Activated naive CD4-positive, alpha-beta T cell treated with anti-CD3 and anti-CD28 coated beads, Interleukin-2, amount 50 U/mL, for 24 hours (primary cell): ENCODE results near the gene MUSK.

Experiments used
- H3K27ac Mint-ChIP-seq: one replicate; pipeline ENCODE4 v1.8.0; 2021; ENCODE audit warnings: mild to moderate bottlenecking, mixed read lengths
- H3K27me3 Mint-ChIP-seq: one replicate; pipeline ENCODE4 v1.8.0; 2021; ENCODE audit warnings: mixed read lengths
- H3K36me3 Mint-ChIP-seq: one replicate; pipeline ENCODE4 v1.8.0; 2021; ENCODE audit warnings: mixed read lengths
- H3K4me1 Mint-ChIP-seq: one replicate; pipeline ENCODE4 v1.8.0; 2021; ENCODE audit warnings: mixed read lengths
- H3K4me3 Mint-ChIP-seq: one replicate; pipeline ENCODE4 v1.8.0; 2021; ENCODE audit warnings: mild to moderate bottlenecking, mixed read lengths
- H3K9me3 Mint-ChIP-seq: one replicate; pipeline ENCODE4 v1.8.0; 2021; ENCODE audit warnings: mixed read lengths

MUSK gene

DNA sequence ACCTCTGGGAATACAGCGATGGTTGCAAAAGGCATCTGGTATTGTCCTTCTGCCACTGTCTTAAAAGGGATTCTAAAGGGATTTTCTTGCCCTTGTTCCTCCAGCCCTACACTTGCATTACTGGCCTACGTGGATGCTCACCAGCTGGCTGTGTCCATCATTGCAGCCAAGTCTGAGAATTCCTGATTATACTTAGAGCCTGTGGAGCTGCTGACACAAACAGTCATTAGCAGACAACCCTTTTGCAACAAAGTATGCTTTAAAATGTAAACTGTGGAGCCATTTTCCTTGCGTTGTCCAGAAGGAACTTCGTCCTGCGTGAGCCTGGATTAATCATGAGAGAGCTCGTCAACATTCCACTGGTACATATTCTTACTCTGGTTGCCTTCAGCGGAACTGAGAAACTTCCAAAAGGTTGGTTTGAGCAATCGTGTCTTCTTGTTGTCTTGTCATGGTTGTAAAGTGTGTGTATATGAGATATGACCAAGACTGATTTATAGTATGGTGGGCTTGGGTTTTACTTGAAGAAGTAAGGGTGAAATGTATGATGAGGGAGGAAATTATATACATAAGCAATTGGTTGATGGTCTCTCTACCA lies at the start of gene MUSK:
TSS of gene MUSK (plus strand) at position 222 of the 598 bp plus-strand sequence. CDS start at position 336, 114 bp downstream.
- peaks cover 1% of the 10 kb centered on the region for H3K36me3 Mint-ChIP-seq
- no peaks in the 10 kb centered on the region for H3K9me3 Mint-ChIP-seq
- no peaks in the 10 kb centered on the region for H3K27me3 Mint-ChIP-seq
- H3K27ac Mint-ChIP-seq, result no peak within 1 kb of the TSS
- no peaks in the 10 kb centered on the region for H3K4me1 Mint-ChIP-seq
- no peak within 1 kb of the TSS for H3K4me3 Mint-ChIP-seq

GRCh38 chr9:110619831-110620230 lies 48.8 kb upstream of the MUSK start:
- no peaks in the 10 kb centered on the region for H3K9me3 Mint-ChIP-seq
- no peak overlapping the region for H3K27ac Mint-ChIP-seq

DNA sequence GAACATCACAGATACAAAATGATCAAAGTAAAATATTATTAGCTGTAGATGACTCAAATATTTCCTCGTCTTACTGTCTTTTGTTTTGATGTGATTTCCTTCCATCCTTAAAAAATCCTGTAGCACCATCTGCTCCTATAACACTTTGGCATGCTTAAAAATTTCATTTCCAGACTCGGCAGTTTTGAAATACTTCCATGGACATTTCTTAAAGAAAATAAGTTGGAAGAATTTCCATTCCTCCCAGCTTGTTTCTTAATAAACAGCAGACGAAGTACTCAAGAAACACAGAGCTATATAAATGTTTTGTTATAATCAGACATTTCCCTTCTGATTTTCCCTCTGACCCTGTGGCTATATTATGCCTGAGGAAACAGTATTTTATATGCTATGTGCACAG lies 47.9 kb upstream of the MUSK start:
- Mint-ChIP-seq H3K27ac (no peak overlapping the region), H3K27me3 (peaks cover 4% of the 10 kb centered on the region), H3K36me3 (no peaks in the 10 kb centered on the region), H3K4me1 (no peaks in the 10 kb centered on the region), H3K4me3 (no peak overlapping the region), H3K9me3 (no peaks in the 10 kb centered on the region)

More at GRCh38 chr9:110619831-110620230, 48.8 kb upstream of the MUSK start:
- Mint-ChIP-seq H3K36me3 (no peaks in the 10 kb centered on the region), H3K4me3 (no peak overlapping the region), H3K27me3 (peaks cover 2% of the 10 kb centered on the region), H3K4me1 (no peaks in the 10 kb centered on the region)

DNA sequence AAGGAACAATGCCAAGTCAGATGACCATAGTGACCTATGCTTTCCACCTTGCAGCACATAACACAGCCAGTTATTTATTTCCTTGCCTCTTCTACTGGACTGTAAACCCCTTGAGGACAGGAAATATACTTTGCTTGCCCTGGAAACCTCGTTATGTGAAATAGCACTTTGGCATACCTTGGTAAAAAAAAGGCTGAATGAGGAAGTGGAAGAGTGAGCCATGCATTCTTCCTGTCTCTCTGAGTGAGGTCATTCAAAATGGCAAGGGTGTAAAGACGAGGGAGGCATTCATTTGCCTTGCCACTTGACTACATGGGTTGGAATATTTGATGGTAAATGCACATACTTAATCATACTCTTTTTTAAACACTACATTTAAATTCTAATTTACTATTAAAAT lies 46.2 kb upstream of the MUSK start:
- Mint-ChIP-seq H3K36me3 (no peaks in the 10 kb centered on the region), H3K9me3 (no peaks in the 10 kb centered on the region), H3K4me3 (no peak overlapping the region), H3K27me3 (peaks cover 4% of the 10 kb centered on the region), H3K4me1 (no peaks in the 10 kb centered on the region), H3K27ac (no peak overlapping the region)

GRCh38 chr9:110623462-110624025 lies 45.0 kb upstream of the MUSK start:
- no peaks in the 10 kb centered on the region for H3K36me3 Mint-ChIP-seq
- no peaks in the 10 kb centered on the region for H3K9me3 Mint-ChIP-seq
- no peaks in the 10 kb centered on the region for H3K4me1 Mint-ChIP-seq
- peaks cover 4% of the 10 kb centered on the region for H3K27me3 Mint-ChIP-seq
- no peak overlapping the region for H3K4me3 Mint-ChIP-seq
- H3K27ac Mint-ChIP-seq, result no peak overlapping the region

- Mint-ChIP-seq H3K27me3 (peaks cover 2% of the 10 kb centered on the region), H3K27ac (no peak overlapping the region)
Observed at GRCh38 chr9:110626101-110626829, 42.3 kb upstream of the MUSK start.

DNA sequence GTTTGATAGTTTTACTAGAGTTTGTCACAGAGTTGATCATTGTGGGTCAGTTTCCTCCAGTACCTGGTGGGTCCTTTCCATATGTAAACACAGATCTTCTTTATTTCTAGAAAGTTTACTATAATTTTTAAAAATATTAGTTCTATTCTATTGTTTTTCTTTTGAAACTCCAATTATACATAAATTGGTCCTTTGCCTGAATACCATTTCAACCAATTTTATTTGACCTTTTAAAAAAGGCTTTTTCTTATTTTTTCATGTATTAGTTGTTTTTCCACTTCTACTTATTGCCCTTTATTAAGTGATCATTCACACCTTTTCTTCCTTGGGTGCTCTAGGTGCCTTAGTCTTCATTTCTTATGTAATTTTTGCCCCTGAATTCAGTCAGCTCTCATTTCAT lies 33.0 kb upstream of the MUSK start:
- H3K4me1 Mint-ChIP-seq, result no peaks in the 10 kb centered on the region
- H3K36me3 Mint-ChIP-seq, result no peaks in the 10 kb centered on the region
- H3K9me3 Mint-ChIP-seq, result peaks cover 8% of the 10 kb centered on the region
- H3K27me3 Mint-ChIP-seq, result no peaks in the 10 kb centered on the region
- H3K27ac Mint-ChIP-seq, result no peak overlapping the region
- H3K4me3 Mint-ChIP-seq, result no peak overlapping the region

More at GRCh38 chr9:110626101-110626829, 42.3 kb upstream of the MUSK start:
- no peaks in the 10 kb centered on the region for H3K4me1 Mint-ChIP-seq
- no peaks in the 10 kb centered on the region for H3K36me3 Mint-ChIP-seq
- no peaks in the 10 kb centered on the region for H3K9me3 Mint-ChIP-seq
- H3K4me3 Mint-ChIP-seq, result no peak overlapping the region

DNA sequence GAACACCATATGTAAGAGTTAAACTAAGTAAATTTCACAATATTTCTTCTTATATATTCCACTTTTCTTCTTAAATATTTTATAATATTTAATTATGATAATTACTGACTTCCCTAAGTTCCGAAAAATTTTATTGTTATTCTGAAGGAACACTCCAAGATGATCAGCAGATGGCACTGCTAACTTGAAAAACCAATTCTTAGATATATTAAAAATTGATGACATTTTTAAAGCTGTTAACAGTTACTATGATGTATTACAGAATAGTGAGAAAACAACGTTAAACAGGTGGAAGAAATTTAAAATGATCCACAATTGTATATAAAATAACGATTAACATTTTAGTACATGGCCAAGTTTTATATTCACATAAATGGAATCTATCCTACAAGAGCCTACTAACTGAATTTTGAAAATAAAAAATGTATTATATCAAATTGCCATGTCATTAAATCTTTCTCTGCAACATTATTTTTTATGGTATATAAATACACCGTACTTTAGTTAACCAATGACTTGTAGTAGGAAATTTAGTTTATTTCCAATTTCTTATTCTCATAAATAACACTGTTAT lies 30.1 kb upstream of the MUSK start:
- H3K27ac Mint-ChIP-seq, result no peak overlapping the region
- no peaks in the 10 kb centered on the region for H3K36me3 Mint-ChIP-seq
- H3K4me1 Mint-ChIP-seq, result no peaks in the 10 kb centered on the region
- no peaks in the 10 kb centered on the region for H3K27me3 Mint-ChIP-seq
- H3K4me3 Mint-ChIP-seq, result no peak overlapping the region
- peaks cover 8% of the 10 kb centered on the region for H3K9me3 Mint-ChIP-seq

- H3K36me3 Mint-ChIP-seq, result no peaks in the 10 kb centered on the region
- no peak overlapping the region for H3K27ac Mint-ChIP-seq
- no peaks in the 10 kb centered on the region for H3K4me1 Mint-ChIP-seq
- no peak overlapping the region for H3K4me3 Mint-ChIP-seq
- H3K9me3 Mint-ChIP-seq, result no peaks in the 10 kb centered on the region
- H3K27me3 Mint-ChIP-seq, result no peaks in the 10 kb centered on the region
Observed at GRCh38 chr9:110640736-110641135, 27.9 kb upstream of the MUSK start.

DNA sequence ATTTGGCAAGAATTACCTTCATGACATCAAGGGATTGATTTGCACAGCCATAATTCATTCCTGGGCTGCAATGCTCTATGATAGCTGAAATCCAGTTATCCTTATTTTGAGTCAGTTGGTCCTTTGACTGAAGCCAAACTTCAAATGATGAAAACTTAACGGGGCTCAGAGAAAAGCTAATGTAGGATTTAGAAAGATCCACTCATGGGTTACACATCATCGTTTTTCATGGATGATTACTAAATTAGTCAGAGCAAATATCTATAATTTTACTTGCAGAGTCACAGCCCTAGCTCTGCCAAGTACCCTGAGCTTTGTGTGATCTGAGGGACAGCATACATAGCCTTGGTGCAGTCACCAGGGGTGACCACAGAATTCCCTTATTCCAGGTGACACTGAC lies 27.3 kb upstream of the MUSK start:
- H3K27ac Mint-ChIP-seq, result no peak overlapping the region
- H3K9me3 Mint-ChIP-seq, result no peaks in the 10 kb centered on the region
- no peaks in the 10 kb centered on the region for H3K36me3 Mint-ChIP-seq
- H3K4me1 Mint-ChIP-seq, result no peaks in the 10 kb centered on the region
- H3K27me3 Mint-ChIP-seq, result no peaks in the 10 kb centered on the region
- no peak overlapping the region for H3K4me3 Mint-ChIP-seq

DNA sequence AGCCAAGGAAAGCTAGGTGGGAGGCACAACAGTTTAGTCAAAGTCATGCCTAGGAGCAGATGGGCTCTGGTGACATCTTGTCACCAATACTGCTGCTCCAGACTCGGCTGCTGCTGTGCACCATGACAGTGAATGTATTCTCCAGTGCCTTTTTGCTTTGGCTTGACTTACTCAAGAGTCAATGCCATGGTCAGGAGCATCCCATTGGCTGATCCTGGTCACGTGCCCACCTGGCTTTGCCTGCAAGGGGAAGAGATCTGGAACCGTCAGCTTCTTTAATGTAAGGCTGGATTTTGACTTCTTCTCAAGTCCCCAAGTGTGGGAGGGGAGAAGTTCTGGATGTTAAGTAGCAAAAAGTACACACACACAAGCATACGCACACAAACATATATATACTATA lies 19.9 kb upstream of the MUSK start:
- Mint-ChIP-seq H3K36me3 (no peaks in the 10 kb centered on the region), H3K27me3 (no peaks in the 10 kb centered on the region), H3K9me3 (no peaks in the 10 kb centered on the region), H3K4me3 (no peak overlapping the region), H3K27ac (no peak overlapping the region), H3K4me1 (no peaks in the 10 kb centered on the region)

- Mint-ChIP-seq H3K4me3 (no peak overlapping the region), H3K4me1 (no peaks in the 10 kb centered on the region), H3K27me3 (no peaks in the 10 kb centered on the region), H3K36me3 (no peaks in the 10 kb centered on the region), H3K27ac (no peak overlapping the region), H3K9me3 (no peaks in the 10 kb centered on the region)
Observed at GRCh38 chr9:110650261-110650660, 18.3 kb upstream of the MUSK start.

DNA sequence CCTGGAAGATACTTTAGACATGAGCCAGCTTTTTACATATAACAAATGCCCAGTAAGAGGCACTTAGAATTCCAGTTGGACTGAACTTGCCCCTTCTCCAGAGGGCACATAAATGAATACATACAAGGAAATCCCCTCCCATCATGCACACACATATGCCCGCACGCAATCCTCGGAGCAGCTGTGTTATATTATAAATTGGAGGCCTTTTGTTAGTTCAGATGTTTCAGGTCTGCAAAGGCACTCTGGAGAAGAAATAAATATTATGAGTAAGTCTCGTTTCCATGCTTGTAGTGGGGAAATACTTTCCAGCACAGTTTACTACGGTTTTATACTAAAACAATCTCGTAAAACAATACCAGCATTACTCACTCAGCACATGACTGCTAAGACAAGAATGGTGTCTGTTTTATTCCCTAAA lies 17.6 kb upstream of the MUSK start:
- Mint-ChIP-seq H3K4me1 (no peaks in the 10 kb centered on the region), H3K4me3 (no peak overlapping the region), H3K36me3 (no peaks in the 10 kb centered on the region), H3K27ac (no peak overlapping the region), H3K9me3 (no peaks in the 10 kb centered on the region), H3K27me3 (no peaks in the 10 kb centered on the region)

- H3K4me1 Mint-ChIP-seq, result no peaks in the 10 kb centered on the region
- peaks cover 13% of the 10 kb centered on the region for H3K9me3 Mint-ChIP-seq
- H3K27ac Mint-ChIP-seq, result no peak overlapping the region
- no peaks in the 10 kb centered on the region for H3K27me3 Mint-ChIP-seq
- H3K36me3 Mint-ChIP-seq, result no peaks in the 10 kb centered on the region
- H3K4me3 Mint-ChIP-seq, result no peak overlapping the region
Observed at GRCh38 chr9:110655754-110656641, 12.6 kb upstream of the MUSK start.

GRCh38 chr9:110659891-110660541 lies 8.6 kb upstream of the MUSK start:
- H3K27ac Mint-ChIP-seq, result no peak overlapping the region
- H3K4me3 Mint-ChIP-seq, result no peak overlapping the region
- no peaks in the 10 kb centered on the region for H3K27me3 Mint-ChIP-seq
- H3K36me3 Mint-ChIP-seq, result no peaks in the 10 kb centered on the region
- peaks cover 13% of the 10 kb centered on the region for H3K9me3 Mint-ChIP-seq
- H3K4me1 Mint-ChIP-seq, result no peaks in the 10 kb centered on the region
